ENCODE results near the gene SMIM20. TPM values are rescaled to one million over a fixed set of nuclear protein-coding genes. Genes with fewer than 3 reads are reported as not detected.

Gene SMIM20
- total RNA-seq, 1 donor from 2014 or later = 17.0 TPM

GRCh38 chr4:25965629-25966028 lies 51.6 kb downstream of the SMIM20 start:
- Mint-ChIP-seq H3K27me3 (peaks cover 11% of the 10 kb centered on the region), H3K4me3 (no peak overlapping the region), H3K9me3 (no peaks in the 10 kb centered on the region), H3K36me3 (ENCODE audit: low read depth) (no peaks in the 10 kb centered on the region), H3K4me1 (no peaks in the 10 kb centered on the region), H3K27ac (no peak overlapping the region)
- DNase-seq = no peak
- intact Hi-C loops (cut with micrococcal nuclease) = no loop called here

GRCh38 chr4:25966171-25966570 lies 52.2 kb downstream of the SMIM20 start:
- no peaks in the 10 kb centered on the region for H3K9me3 Mint-ChIP-seq
- no peaks in the 10 kb centered on the region for H3K36me3 Mint-ChIP-seq (ENCODE audit: low read depth)
- H3K4me3 Mint-ChIP-seq = no peak overlapping the region
- H3K4me1 Mint-ChIP-seq = no peaks in the 10 kb centered on the region
- intact Hi-C loops (cut with micrococcal nuclease) = no loop called here
- no peak overlapping the region for H3K27ac Mint-ChIP-seq
- no peak for DNase-seq
- H3K27me3 Mint-ChIP-seq = peaks cover 11% of the 10 kb centered on the region

GRCh38 chr4:25969374-25970155 lies 55.5 kb downstream of the SMIM20 start:
- Mint-ChIP-seq H3K27me3 (peaks cover 11% of the 10 kb centered on the region), H3K27ac (no peak overlapping the region), H3K4me1 (no peaks in the 10 kb centered on the region), H3K4me3 (no peak overlapping the region), H3K9me3 (no peaks in the 10 kb centered on the region), H3K36me3 (ENCODE audit: low read depth) (no peaks in the 10 kb centered on the region)
- intact Hi-C loops (cut with micrococcal nuclease) = no loop called here
- DNase-seq = no peak

GRCh38 chr4:25970226-25970675 lies 56.2 kb downstream of the SMIM20 start:
- Mint-ChIP-seq H3K27me3 (peaks cover 6% of the 10 kb centered on the region), H3K9me3 (no peaks in the 10 kb centered on the region), H3K27ac (no peak overlapping the region), H3K4me1 (no peaks in the 10 kb centered on the region), H3K4me3 (no peak overlapping the region), H3K36me3 (ENCODE audit: low read depth) (no peaks in the 10 kb centered on the region)
- DNase-seq = no peak
- intact Hi-C loops (cut with micrococcal nuclease) = no loop called here

- no peak overlapping the region for H3K4me3 Mint-ChIP-seq
- DNase-seq = no peak
- intact Hi-C loops (cut with micrococcal nuclease) = no loop called here
- H3K27ac Mint-ChIP-seq = no peak overlapping the region
- H3K4me1 Mint-ChIP-seq = no peaks in the 10 kb centered on the region
- H3K36me3 Mint-ChIP-seq (ENCODE audit: low read depth) = no peaks in the 10 kb centered on the region
- no peaks in the 10 kb centered on the region for H3K9me3 Mint-ChIP-seq
- H3K27me3 Mint-ChIP-seq = peaks cover 6% of the 10 kb centered on the region
Observed at GRCh38 chr4:25970691-25971432, 56.8 kb downstream of the SMIM20 start.

- DNase-seq = no peak
- H3K27ac Mint-ChIP-seq = no peak overlapping the region
- H3K36me3 Mint-ChIP-seq (ENCODE audit: low read depth) = no peaks in the 10 kb centered on the region
- intact Hi-C loops (cut with micrococcal nuclease) = no loop called here
- H3K4me3 Mint-ChIP-seq = no peak overlapping the region
- H3K4me1 Mint-ChIP-seq = no peaks in the 10 kb centered on the region
- H3K9me3 Mint-ChIP-seq = no peaks in the 10 kb centered on the region
- H3K27me3 Mint-ChIP-seq = peaks cover 5% of the 10 kb centered on the region
Observed at GRCh38 chr4:25972366-25972765, 58.3 kb downstream of the SMIM20 start.

- no peak for DNase-seq
- Mint-ChIP-seq H3K27ac (no peak overlapping the region), H3K4me3 (no peak overlapping the region), H3K9me3 (no peaks in the 10 kb centered on the region), H3K27me3 (peaks cover 4% of the 10 kb centered on the region), H3K36me3 (ENCODE audit: low read depth) (no peaks in the 10 kb centered on the region), H3K4me1 (no peaks in the 10 kb centered on the region)
- intact Hi-C loops (cut with micrococcal nuclease) = no loop called here
Observed at GRCh38 chr4:25972984-25973745, 59.1 kb downstream of the SMIM20 start.

- Mint-ChIP-seq H3K4me3 (no peak overlapping the region), H3K36me3 (ENCODE audit: low read depth) (no peaks in the 10 kb centered on the region), H3K27ac (no peak overlapping the region), H3K4me1 (no peaks in the 10 kb centered on the region), H3K27me3 (peaks cover 9% of the 10 kb centered on the region), H3K9me3 (no peaks in the 10 kb centered on the region)
- no peak for DNase-seq
- intact Hi-C loops (cut with micrococcal nuclease) = no loop called here
Observed at GRCh38 chr4:25976780-25977179, 62.8 kb downstream of the SMIM20 start.

GRCh38 chr4:25977397-25978170 lies 63.6 kb downstream of the SMIM20 start:
- intact Hi-C loops (cut with micrococcal nuclease) = no loop called here
- no peak for DNase-seq
- Mint-ChIP-seq H3K4me3 (no peak overlapping the region), H3K27me3 (peaks cover 9% of the 10 kb centered on the region), H3K36me3 (ENCODE audit: low read depth) (no peaks in the 10 kb centered on the region), H3K27ac (no peak overlapping the region), H3K9me3 (no peaks in the 10 kb centered on the region), H3K4me1 (no peaks in the 10 kb centered on the region)

- Mint-ChIP-seq H3K27me3 (peaks cover 11% of the 10 kb centered on the region), H3K4me1 (no peaks in the 10 kb centered on the region), H3K36me3 (ENCODE audit: low read depth) (no peaks in the 10 kb centered on the region), H3K4me3 (no peak overlapping the region), H3K9me3 (no peaks in the 10 kb centered on the region), H3K27ac (no peak overlapping the region)
- no peak for DNase-seq
- intact Hi-C loops (cut with micrococcal nuclease) = no loop called here
Observed at GRCh38 chr4:25978327-25978726, 64.3 kb downstream of the SMIM20 start.

Other genes starting within 250 kb of the SMIM20 start
- 33.9 and 35.3 TPM in 2 replicates for gene SEL1L3, start 51.2 kb upstream of the SMIM20 start, total RNA-seq

Measured in activated CD4-positive, alpha-beta T cell treated with anti-CD3 and anti-CD28 coated beads, Interleukin-2, amount 10 ng/mL, durations not matched to agents 24 days and 14 days (primary cell).